GM12878 (cell line): Measurements from ENCODE around the gene ABCC5.

Experiments
- BCL11A ChIP-seq: IDR thresholded peaks from 2 replicates; pipeline ENCODE4 v1.6.1; 2011; ENCODE audit warnings: low read depth, low read length
- BRCA1 ChIP-seq: IDR thresholded peaks from 2 replicates; pipeline ENCODE4 v1.6.1; 2011; ENCODE audit warnings: low read depth, low read length, improper control_type of control experiment
- CREB1 ChIP-seq: IDR thresholded peaks from 2 replicates; pipeline ENCODE4 v1.6.1; 2012; ENCODE audit warnings: low read depth, mild to moderate bottlenecking, inconsistent platforms

DNA sequence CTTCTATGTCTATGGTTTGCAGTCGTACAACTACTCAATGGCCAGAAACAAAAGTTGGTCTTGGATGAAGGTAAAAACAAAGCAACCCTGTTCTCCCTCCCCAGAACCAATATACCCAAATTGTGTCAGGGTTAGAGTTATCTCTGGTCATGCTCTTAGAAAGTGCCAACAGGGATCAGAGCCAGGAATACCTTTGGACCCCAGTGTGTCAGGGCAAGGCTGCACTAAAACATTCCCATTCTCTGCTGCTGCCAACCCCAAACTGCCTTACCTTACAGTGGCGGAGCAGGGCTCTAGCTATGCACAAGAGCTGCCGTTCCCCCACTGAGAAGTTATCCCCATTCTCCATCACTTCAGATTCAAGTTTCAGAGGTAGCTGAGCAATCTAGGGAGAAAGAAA lies 90.6 kb downstream of the ABCC5 start:
- no peak for TF ChIP-seq CREB1
- TF ChIP-seq BRCA1, result no peak
- no peak for TF ChIP-seq BCL11A
